Measurements from ENCODE around the gene PAFAH1B2.
"Not testable (repeated sequence)": the region's sequence is repeated elsewhere in the genome, so short reads cannot be mapped to it uniquely, and the experiment has no call there.

PAFAH1B2 gene

DNA sequence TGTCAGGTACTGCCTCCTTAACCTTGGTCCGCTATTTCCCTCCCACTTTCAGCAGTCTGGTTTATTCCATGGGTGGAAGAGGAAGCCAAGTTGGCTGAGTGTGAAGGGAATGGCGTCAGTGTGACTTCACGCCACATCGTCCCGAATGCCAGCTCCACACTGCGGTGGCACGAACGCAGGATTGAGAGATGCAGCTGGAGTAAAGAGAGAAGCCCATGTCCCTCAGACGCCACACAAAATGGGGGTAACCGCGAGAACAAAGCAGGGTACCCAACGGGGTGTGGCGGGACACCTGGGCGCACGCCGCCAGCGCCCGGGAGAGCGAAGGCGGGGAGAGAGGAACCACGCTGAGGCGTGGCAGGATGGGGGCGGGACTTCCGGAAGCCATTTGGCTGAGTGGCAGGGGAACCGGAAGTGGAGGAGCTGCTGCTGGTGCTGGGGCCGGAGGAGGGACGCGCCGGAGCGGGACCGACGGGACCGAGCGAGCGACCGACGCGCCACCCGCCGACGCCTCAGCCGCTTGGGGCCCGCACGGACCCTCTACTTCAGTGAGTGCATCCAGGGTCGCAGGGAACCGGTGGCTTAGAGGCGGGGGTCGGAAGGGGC lies at the start of gene PAFAH1B2:
PAFAH1B2 (plus strand) TSS at position 417 of the 606 bp plus-strand sequence. CDS start 8,161 bp downstream, outside the sequence.
- DNase-seq (ENCODE audit: low spot score), result peak; percentile 98

- peak; percentile 63 for DNase-seq (ENCODE audit: low spot score)
Measured at GRCh38 chr11:117094776-117095175, 49.3 kb upstream of the PAFAH1B2 start.

DNA sequence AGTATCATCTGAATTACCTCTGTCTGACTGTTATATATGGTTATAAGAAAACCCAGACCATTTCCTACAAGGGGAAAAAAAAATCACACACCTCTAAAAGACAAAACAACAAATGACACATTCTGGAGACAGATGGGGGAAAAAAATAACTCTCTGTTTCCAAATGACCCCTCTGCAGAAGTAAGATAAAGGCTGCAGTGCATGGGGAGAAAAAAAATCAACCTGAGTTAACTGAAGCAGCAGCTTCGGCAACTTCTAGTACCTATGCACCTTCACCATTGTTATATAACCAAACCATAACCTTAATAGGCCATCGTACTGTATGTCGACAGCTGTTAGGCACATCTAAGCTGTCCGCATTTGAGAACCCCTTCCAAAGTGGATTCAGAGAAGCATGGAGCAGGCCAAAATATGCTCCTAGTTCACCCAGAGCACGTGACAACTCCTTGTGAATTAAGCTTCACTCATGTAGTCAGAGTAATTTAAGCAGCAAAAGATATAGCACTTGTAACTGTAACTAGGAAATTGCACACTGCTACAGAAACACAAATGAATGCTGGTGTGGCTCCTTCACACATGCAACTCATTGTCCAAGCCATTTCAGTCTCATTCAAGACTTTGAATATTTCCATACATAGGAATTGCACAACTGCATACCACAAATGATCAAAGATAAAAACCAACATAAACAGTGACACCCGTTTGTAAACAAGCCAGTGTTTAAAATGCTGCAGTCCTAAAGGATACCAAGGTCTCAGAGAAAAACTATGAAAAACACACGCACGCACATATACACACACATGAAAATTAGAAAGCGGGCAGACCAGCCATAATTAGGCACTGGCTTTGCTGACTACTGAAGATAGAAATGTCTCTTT lies 48.6 kb upstream of the PAFAH1B2 start:
- DNase-seq (ENCODE audit: low spot score), result peak; percentile 46

DNA sequence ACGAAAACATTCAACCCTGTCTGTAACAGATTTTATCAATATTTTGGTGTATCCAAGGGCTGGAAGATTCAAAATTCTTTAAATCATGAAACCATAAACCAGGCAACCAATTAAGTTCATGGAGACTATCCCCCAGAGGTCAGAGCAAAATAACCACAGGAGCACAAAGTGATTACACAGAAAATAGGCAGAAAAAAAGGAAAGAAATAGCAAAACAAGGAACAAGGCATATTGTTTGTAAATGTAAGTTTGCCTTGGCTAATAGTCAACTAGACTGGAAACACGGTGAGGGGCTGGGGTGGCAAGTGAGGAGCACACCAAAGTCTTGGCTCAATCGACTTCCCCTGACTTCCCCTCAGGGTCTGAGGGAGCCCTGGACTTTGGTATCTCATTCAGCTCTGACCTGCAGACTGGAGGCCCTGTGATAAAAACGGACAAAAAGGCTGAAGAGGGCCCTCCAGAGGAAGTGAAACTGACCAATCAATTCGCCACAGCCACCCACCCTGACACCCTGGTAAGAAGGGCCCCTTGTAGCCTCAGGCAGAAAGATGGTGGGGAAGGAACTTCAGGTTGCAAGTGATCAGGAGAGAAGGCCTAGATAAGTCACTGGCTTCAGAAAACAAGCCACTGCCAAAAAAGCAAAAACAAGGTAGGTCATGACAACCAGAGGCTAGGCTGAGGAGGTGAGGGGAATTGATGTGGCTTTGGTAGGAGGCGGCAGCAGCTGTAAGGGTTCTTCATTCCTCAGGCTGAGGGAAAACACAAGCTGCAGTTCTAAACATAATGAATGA lies 47.7 kb upstream of the PAFAH1B2 start:
- DNase-seq (ENCODE audit: low spot score), result peak; percentile 33

GRCh38 chr11:117097014-117097388 lies 47.1 kb upstream of the PAFAH1B2 start:
- no peak for DNase-seq (ENCODE audit: low spot score)

DNA sequence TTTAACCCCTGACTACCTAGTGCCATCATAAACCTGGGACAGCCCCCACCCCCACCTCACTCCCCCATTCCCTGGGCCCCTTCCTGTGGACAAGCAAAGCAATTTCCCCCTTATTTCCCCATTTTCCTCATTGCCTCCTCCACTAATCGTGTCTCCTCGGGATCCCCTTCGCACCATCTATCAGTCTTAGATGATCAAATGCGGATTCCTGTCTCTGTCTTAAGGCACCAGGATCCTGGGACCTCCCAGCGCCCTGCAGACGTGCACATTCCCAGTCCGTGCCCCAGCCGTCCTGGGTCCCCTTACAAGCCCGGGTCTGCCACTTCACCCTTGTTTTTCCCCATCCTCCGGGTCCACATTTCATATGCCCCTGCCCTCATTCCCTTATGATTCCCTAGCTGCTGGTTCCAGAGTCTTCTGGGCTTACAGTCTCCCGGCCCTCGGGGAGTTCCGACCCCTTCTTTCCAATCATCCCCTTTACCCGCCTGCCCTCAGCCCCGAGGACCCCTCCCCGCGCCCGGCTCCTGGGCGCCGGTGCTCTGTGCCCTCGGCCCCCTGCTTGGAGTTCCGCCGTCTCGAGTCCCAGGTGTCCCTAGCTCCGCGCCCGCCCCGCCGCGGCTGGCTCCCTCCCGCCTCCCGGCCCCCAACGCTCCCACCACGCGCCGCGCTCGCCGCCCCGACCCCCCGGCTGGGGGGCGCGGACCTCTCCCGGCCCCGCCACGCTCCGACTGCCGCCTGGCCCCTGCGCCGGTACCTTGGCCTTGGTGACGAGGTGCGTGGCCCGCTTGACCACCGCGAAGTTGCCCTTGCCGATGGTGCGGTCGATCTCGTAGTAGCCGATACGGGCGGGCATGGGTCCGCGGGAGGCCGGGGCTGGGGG lies 46.5 kb upstream of the PAFAH1B2 start:
- peak; percentile 43 for DNase-seq (ENCODE audit: low spot score)

DNA sequence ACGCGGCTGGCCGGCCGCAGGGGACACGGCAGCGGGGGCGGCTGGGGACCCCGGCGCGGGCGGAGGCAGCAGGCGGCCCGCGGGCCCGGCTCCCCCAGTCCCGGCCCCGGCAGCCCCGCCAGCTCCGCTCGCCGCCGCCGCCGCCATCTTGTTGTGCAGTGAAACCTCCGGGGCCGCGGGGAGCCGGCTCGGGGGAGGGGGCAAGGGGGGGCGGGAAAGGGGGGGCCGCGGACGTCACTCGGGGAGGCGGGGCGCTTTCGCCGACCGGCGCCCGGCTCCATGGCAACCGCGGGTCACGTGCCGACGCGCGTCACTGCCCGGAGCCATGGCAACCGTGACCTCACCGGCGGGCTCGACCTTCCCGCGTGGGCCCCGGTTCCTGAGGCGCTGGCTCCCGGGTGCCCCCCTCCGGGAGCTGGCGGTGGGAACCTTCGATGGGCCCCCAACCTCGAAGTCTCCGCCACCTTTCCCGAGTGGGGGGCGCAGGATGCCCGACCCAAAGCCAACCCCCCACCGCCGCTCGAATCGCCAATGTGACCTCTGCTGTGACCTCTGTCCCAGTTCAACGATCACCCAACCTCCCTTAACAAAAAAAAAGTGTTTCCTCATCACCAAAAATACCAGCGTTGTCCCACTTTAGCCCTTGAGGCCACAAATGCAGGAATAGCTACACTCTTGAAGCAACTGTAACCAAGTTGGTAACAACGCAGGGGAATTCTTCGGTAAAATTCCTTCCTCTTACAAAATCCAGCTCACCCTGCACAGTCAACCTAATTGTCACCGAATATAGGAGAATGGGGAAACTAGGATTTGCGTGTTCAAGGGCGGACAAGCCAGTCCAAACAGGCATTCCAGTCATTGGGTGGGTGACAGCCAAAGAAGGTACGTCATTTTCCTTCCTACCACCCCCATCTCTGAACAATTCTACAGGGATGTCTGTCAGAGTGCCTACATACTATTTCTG lies 45.5 kb upstream of the PAFAH1B2 start, which contains the start of gene SIK3:
SIK3 (minus strand) TSS at position 160 of the 964 bp plus-strand sequence; CDS start at position 147, 13 bp downstream.
- peak; percentile 98 for DNase-seq (ENCODE audit: low spot score)

GRCh38 chr11:117099696-117100095 lies 44.4 kb upstream of the PAFAH1B2 start:
- DNase-seq (ENCODE audit: low spot score), result no peak

DNA sequence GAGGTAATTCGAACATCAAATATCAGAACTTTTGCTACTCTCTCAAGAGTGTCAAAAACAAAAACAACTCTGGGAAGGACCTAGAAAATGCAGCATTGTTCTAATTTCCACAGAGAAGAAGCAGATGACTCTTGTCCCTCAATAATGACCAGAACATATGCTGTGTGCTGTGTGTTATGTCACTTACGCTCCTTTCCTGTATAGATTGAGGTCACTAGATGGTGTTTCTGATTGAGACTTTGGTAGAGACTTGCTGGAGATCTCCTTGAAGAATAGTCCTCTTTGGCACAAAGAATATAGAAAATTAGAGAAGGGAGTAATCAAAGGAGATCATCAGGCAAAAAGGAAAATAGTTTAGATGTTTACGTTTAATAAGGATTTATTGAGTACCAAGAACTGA lies 43.5 kb upstream of the PAFAH1B2 start:
- no peak for DNase-seq (ENCODE audit: low spot score)

DNA sequence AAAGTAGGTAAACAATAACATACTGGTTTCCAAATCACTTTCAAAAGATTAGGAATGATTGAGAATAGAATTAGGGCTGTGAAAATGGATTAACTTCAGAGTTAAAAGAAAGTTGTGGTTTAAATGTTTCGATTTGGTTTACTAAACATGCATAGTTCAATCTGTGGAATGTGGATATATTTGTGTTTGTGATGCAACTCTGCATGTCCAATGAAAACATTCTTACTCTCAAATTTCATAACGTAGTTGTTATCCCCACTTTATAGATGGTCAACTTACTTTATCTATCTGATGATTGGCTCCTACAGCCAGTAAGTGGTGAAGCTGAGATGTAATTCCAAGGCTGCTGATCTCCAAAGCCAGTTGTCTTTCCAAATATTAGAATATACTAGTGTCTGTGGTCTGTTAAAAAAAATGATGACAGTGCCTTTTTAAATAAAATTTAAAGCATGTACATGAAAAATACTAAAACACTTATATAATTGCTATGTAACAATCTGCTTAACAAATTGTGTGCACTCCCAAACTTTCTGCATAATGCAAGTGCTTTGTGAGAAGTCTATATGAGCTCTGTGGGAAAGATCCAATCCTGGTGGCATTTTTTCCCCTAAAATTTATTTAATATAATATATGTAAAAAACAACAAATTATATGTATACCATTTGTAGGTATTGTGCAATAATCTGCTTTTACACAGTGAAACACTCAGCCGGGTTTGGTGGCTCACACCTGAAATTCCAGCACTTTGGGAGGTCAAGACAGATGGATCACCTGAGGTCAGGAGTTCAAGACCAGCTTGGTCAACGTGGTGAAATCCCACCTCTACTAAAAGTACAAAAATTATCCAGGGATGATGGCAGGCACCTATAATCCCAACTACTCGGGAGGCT lies 36.1 kb upstream of the PAFAH1B2 start:
- peak; percentile 31 for DNase-seq (ENCODE audit: low spot score)

DNA sequence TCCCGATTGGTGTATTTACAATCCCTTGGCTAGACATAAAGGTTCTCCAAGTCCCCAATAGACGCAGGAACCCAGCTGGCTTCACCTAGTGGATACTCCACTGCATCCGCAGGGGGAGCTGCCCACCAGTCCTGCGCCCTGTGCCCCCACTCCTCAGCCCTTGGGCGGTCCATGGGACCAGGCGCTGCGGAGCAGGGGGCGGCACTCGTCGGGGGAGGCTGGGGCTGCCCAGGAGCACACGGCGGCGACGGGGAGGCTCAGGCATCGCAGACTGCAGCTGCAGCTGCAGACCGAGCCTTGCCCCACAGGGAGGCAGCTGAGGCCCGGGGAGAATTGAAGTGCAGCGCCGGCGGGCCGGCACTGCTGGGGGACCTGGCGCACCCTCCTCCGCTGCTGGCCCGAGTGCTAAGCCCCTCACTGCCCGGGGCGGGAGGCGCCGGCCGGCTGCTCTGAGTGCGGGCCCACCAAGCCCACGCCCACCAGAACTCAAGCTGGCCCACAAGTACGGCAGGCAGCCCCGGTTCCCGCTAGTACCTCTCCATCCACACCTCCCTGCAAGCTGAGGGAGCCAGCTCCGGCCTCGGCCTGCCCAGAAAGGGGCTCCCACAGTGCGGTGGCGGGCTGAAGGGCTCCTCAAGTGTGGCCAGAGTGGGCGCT lies 33.7 kb upstream of the PAFAH1B2 start:
- DNase-seq (ENCODE audit: low spot score), result no peak

GRCh38 chr11:117112497-117112896 lies 31.6 kb upstream of the PAFAH1B2 start:
- not testable (repeated sequence) for DNase-seq (ENCODE audit: low spot score)

DNA sequence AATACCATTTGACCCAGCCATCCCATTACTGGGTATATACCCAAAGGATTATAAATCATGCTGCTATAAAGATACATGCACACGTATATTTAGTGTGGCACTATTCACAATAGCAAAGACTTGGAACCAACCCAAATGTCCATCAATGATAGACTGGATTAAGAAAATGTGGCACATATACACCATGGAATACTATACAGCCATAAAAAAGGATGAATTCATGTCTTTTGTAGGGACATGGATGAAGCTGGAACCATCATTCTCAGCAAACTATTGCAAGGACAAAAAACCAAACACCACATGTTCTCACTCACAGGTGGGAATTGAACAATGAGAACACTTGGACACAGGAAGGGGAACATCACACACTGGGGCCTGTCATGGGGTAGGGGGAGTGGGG lies 31.1 kb upstream of the PAFAH1B2 start:
- DNase-seq (ENCODE audit: low spot score), result not testable (repeated sequence)

GRCh38 chr11:117117681-117118080 lies 26.4 kb upstream of the PAFAH1B2 start:
- no peak for DNase-seq (ENCODE audit: low spot score)

GRCh38 chr11:117121176-117121575 lies 22.9 kb upstream of the PAFAH1B2 start:
- DNase-seq (ENCODE audit: low spot score), result peak; percentile 27

DNA sequence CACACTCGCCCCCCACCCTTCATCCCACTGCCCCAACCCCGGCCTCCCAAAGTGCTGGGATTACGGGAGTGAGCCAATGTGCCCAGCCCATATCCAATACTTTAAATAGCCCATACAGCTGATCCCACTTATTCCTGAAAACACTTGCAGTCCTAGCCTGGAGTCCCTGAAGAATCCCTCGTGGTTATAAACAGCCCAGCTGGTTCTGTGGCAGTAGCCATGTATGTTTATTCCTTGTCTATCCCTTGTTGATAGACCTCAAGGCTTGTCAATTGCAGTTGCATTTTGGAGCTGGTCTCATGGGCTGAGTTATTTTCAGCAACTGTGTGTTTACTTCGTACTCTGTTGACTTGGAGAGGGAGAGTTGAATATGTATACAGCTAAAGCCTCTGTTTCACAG lies 21.5 kb upstream of the PAFAH1B2 start:
- DNase-seq (ENCODE audit: low spot score), result no peak

DNA sequence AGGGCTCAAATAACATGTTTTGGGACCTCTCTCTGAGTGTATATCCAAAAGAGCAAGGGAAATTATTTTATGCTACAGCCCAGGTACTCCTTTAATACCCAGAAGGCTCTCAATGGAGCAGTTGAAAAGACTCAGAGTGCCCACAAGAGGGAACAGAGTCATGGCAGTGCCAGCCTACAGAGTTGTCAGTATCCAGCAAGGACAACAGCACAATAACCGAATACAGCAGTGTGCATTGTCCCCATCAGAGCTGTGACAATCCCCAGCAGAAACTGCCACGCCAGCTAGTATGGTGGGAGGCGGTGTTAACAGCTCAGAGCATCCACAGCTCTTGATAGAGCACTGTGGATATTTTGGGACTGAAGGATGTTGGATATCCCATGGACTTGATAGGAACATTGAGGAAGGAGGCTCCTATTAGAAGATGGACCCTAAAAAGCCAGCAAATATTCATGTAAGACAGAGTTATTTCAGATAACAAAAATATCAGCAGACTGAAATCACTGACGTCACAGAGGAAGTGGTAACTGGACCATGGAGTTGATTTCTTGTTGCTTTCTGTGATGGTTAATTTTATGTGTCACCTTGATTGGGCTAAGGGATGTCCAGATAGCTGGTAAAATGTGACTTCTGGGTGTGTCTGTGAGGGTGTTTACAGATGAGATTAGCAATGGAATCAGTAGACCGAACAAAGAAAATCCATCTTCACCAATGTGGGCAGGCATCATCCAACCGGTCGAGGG lies 17.7 kb upstream of the PAFAH1B2 start:
- DNase-seq (ENCODE audit: low spot score), result no peak

Data from AG08395 (cell line).